Measurements from ENCODE around the gene FOXJ1.

GRCh38 chr17:76164331-76164730, 23.3 kb upstream of the FOXJ1 start:
- TF ChIP-seq POLR2A (IDR thresholded peaks at IDR 0.05) (no peak), CTCF (IDR thresholded peaks at IDR 0.05) (no peak), POLR2AphosphoS5 (IDR thresholded peaks at IDR 0.05; ENCODE audit: insufficient read depth in 1 of 2, low read depth in 1 of 2) (no peak)
